ENCODE results near the gene HPD. TPM values are rescaled to one million over a fixed set of nuclear protein-coding genes. Genes with fewer than 3 reads are reported as not detected.

The HPD gene
- total RNA-seq, 2 donors from 2014 or later: 0.39 to 1.3 TPM

DNA sequence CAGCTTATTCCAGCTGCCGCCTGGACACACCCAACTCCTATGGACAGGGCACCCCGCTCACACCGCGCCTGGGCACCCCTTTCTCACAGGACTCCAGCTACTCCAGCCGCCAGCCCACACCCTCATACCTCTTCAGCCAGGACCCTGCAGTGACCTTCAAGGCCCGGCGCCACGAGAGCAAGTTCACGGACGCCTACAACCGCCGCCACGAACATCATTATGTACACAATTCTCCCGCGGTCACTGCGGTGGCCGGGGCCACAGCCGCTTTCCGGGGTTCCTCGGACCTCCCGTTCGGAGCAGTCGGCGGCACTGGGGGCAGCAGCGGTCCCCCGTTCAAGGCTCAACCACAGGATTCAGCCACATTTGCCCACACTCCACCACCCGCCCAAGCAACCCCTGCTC, 48.9 kb downstream of the HPD start:
- Histone ChIP-seq H3K36me3 (peaks cover 52% of the 10 kb centered on the region), H3K9me3 (no peaks in the 10 kb centered on the region), H3K27me3 (no peaks in the 10 kb centered on the region), H3K27ac (no peak overlapping the region), H3K4me1 (peaks cover 0 to 76% of the 10 kb centered on the region in 2 donors), H3K4me3 (no peak overlapping the region)
- TF ChIP-seq, protein P1, sequence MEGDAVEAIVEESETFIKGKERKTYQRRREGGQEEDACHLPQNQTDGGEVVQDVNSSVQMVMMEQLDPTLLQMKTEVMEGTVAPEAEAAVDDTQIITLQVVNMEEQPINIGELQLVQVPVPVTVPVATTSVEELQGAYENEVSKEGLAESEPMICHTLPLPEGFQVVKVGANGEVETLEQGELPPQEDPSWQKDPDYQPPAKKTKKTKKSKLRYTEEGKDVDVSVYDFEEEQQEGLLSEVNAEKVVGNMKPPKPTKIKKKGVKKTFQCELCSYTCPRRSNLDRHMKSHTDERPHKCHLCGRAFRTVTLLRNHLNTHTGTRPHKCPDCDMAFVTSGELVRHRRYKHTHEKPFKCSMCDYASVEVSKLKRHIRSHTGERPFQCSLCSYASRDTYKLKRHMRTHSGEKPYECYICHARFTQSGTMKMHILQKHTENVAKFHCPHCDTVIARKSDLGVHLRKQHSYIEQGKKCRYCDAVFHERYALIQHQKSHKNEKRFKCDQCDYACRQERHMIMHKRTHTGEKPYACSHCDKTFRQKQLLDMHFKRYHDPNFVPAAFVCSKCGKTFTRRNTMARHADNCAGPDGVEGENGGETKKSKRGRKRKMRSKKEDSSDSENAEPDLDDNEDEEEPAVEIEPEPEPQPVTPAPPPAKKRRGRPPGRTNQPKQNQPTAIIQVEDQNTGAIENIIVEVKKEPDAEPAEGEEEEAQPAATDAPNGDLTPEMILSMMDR (IDR thresholded peaks at IDR 0.05): no peak
- DNase-seq (ENCODE audit: low spot score): no peak

GRCh38 chr12:121808623-121809022, 50.0 kb downstream of the HPD start:
- Histone ChIP-seq H3K9me3 (no peaks in the 10 kb centered on the region), H3K4me1 (peaks cover 0 to 71% of the 10 kb centered on the region in 2 donors), H3K27me3 (no peaks in the 10 kb centered on the region), H3K27ac (no peak overlapping the region), H3K36me3 (peaks cover 44% of the 10 kb centered on the region), H3K4me3 (no peak overlapping the region)
- TF ChIP-seq, protein P1 (IDR thresholded peaks at IDR 0.05): no peak
- DNase-seq (ENCODE audit: low spot score): no peak

DNA sequence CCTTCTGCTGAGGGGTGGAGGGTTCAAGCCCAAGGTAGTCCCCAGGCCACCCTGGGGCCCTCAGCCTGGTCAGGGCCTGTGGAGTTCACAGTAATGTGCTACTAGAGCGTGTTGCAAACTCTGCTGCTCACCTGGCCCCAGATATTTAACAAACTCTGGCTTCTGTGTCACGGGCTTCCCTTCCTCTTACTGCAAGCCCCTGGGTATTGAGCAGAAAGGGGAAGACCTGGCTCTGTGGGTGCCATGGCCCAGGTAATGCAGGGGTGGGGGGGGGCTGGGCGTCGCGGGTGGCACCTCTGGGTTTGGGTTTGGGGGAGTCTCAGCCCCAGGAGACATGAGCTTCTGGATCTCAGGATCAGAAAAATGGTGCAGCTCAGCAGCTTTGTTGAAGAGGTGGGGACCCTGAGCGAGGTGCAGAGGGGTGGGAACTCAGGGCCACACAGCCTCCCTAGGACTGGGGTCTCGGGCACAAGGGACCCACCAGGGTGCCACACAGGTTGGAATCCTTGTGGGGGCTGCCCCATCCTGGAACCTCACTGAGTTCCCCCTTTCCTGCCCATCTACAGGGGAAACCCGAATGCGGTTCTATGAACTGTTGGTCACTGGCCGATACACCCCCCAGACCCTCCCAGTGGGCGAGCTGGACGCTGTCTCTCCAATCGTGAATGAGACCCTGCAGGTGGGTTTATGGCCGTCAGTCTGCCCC, 50.9 kb downstream of the HPD start:
- H3K4me3 ChIP-seq: no peak overlapping the region
- TF ChIP-seq, protein P1 (IDR thresholded peaks at IDR 0.05): no peak
- H3K27ac ChIP-seq: no peak overlapping the region
- no peaks in the 10 kb centered on the region for H3K27me3 ChIP-seq
- H3K4me1 ChIP-seq: peaks cover 0 to 63% of the 10 kb centered on the region in 2 donors
- DNase-seq (ENCODE audit: low spot score): no peak
- H3K9me3 ChIP-seq: no peaks in the 10 kb centered on the region
- peaks cover 41% of the 10 kb centered on the region for H3K36me3 ChIP-seq

GRCh38 chr12:121806546-121807423, 51.9 kb downstream of the HPD start:
- Histone ChIP-seq H3K4me1 (peaks cover 0 to 57% of the 10 kb centered on the region in 2 donors), H3K9me3 (no peaks in the 10 kb centered on the region), H3K27me3 (no peaks in the 10 kb centered on the region), H3K27ac (peak overlapping the region; percentile 47 to 94), H3K36me3 (peaks cover 41% of the 10 kb centered on the region), H3K4me3 (peak overlapping the region; percentile 73 to 79)
- TF ChIP-seq, protein P1 (IDR thresholded peaks at IDR 0.05): no peak
- DNase-seq (ENCODE audit: low spot score): no peak

- TF ChIP-seq, protein P1 (IDR thresholded peaks at IDR 0.05): no peak
- Histone ChIP-seq H3K9me3 (no peaks in the 10 kb centered on the region), H3K27ac (peak overlapping the region; percentile 47 to 94), H3K36me3 (peaks cover 41% of the 10 kb centered on the region), H3K27me3 (no peaks in the 10 kb centered on the region), H3K4me1 (peaks cover 0 to 56% of the 10 kb centered on the region in 2 donors), H3K4me3 (peak overlapping the region; percentile 73 to 79)
- no peak for DNase-seq (ENCODE audit: low spot score)
These were observed 52.6 kb downstream of the HPD start for GRCh38 chr12:121806009-121806545.

Measured in right atrium auricular region (tissue), 2 donors.